GM12873 (cell line): ENCODE results near the gene LMOD2.

Experiments
- TF ChIP-seq, protein P1 (sequence below): IDR thresholded peaks from 2 replicates; pipeline ENCODE4 v1.5.1; 2012; ENCODE audit warnings: low read depth, mild to moderate bottlenecking, moderate library complexity, low read length, control low read depth; ENCODE audit not compliant: insufficient read depth; ENCODE audit errors: missing control alignments

Gene LMOD2

DNA sequence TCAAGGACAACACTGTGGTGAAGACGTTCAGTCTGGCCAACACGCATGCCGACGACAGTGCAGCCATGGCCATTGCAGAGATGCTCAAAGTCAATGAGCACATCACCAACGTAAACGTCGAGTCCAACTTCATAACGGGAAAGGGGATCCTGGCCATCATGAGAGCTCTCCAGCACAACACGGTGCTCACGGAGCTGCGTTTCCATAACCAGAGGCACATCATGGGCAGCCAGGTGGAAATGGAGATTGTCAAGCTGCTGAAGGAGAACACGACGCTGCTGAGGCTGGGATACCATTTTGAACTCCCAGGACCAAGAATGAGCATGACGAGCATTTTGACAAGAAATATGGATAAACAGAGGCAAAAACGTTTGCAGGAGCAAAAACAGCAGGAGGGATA is 6.6 kb downstream of the LMOD2 start:
- TF ChIP-seq, protein P1, sequence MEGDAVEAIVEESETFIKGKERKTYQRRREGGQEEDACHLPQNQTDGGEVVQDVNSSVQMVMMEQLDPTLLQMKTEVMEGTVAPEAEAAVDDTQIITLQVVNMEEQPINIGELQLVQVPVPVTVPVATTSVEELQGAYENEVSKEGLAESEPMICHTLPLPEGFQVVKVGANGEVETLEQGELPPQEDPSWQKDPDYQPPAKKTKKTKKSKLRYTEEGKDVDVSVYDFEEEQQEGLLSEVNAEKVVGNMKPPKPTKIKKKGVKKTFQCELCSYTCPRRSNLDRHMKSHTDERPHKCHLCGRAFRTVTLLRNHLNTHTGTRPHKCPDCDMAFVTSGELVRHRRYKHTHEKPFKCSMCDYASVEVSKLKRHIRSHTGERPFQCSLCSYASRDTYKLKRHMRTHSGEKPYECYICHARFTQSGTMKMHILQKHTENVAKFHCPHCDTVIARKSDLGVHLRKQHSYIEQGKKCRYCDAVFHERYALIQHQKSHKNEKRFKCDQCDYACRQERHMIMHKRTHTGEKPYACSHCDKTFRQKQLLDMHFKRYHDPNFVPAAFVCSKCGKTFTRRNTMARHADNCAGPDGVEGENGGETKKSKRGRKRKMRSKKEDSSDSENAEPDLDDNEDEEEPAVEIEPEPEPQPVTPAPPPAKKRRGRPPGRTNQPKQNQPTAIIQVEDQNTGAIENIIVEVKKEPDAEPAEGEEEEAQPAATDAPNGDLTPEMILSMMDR = no peak

DNA sequence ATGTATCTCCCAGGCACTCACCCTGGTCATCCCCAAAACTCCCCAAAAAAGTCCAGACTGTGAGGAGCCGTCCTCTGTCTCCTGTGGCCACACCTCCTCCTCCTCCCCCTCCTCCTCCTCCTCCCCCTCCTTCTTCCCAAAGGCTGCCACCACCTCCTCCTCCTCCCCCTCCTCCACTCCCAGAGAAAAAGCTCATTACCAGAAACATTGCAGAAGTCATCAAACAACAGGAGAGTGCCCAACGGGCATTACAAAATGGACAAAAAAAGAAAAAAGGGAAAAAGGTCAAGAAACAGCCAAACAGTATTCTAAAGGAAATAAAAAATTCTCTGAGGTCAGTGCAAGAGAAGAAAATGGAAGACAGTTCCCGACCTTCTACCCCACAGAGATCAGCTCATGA is 7.1 kb downstream of the LMOD2 start:
- TF ChIP-seq, protein P1 = no peak

- TF ChIP-seq, protein P1 = no peak
These were observed 7.5 kb downstream of the LMOD2 start for GRCh38 chr7:123663200-123663599.

DNA sequence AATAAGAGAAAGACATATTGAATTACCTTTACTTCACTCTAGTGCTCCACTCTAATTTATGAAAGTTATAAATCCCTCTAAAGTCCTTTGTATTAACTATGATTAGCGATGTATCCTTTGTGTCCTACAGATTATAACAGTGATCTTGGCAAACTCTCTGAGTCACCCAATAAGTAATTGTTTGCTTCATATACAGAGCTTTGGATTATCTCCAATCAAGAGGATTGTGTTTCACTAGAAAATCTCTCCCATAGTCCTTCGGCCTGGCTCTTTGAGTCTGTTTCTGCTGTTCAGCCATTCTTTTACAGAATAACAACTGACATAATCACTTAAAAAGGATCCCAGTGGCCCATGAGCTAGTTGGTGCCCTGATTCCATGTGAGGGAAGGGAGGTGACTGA is 9.5 kb downstream of the LMOD2 start:
- TF ChIP-seq, protein P1 = no peak

DNA sequence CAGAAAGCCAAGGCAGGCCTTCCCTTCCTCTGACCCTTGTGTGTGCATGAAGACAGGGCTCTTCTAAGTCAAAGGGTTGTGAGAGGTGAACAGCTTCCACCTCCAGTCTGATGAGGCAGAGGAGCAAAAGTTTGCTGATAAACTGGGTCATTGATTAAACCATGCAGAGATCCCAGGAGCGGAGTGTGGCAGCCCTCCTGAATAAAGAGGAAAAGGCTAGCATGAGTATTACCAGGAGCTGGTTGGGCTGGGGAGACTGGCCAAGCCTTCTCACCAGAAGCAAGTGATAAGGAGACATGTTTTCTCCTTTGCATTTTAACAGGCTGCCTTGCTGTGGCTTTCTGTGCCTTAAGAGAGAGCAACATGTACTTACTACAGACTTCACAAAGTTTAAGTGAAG is 10.2 kb downstream of the LMOD2 start:
- TF ChIP-seq, protein P1 = no peak

GRCh38 chr7:123666492-123666891 is 10.8 kb downstream of the LMOD2 start:
- TF ChIP-seq, protein P1 = no peak

GRCh38 chr7:123669485-123669884 is 13.8 kb downstream of the LMOD2 start:
- TF ChIP-seq, protein P1 = no peak

DNA sequence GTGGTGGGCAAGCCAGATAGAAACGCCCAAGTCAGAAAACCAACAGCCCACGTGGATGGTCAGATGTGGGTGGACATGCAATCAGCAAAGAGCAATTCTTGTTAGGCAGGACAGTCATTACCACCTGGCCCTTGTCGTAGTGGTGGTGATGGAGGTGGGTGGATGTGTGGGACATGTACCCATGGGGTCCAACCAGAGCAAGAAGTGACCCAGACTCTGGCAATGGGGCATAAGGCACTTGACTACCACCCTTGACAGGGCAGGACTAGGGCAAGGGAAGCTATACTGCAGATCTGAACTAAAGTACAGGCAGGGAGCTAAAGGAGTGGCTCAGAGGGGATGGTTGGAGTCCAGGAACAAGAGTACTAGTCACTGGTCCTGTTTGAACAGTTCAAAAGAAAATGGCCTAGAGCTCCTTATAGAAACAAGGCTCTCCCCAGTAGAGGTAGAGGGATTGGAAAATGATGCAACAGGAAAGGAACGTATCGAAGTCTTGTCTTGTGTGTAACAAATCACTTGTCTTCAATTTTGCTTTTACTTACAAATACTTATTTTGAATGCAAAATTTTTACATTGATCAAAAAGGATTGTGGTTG is 17.6 kb downstream of the LMOD2 start:
- TF ChIP-seq, protein P1 = no peak
